Fibroblast of skin of back (primary cell): ENCODE data around the gene DIP2C.
"Not testable (repeated sequence)": the region's sequence is repeated elsewhere in the genome, so short reads cannot be mapped to it uniquely, and the experiment has no call there.

Experiments
- DNase-seq: peaks from one replicate; pipeline ENCODE4 v3.0.0-alpha.2; 2013

Gene DIP2C

DNA sequence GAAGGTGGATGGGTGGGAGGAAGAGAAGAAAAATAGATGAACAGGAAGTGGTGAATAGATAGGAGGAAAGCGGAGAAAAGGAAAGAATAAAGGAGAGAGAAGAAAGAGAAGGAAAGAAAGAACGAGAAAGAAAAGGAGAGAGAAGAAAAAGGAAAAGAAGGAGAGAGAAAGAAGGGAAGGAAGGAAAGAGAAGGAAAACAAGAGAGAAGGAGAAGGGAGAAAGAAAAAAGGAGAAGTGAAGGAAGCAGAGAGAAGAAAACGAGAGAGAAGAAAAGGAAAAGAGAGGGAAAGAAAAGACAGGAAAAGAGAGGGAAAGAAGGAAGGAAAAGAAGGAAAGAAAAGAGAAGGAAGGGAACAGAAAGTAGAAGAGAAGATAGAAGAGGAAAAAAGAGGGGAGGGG, 211.8 kb downstream of the DIP2C start:
- DNase-seq, result no peak

DNA sequence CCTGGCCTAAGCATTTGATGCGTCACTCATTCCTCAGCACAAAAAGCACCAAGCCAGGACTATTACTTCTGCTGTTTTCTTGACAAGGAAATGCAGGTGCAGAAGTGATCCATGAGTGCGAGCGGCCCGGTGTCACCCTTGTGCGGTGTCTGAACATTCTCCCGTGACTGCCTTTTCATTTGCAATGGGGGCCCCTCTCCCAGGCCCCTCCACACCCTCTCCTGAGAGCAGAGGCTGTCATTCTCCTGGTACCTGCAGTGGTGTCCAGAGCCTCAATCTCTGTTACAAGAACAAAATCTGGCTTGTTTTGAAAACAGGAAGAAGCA, 213.1 kb downstream of the DIP2C start:
- no peak for DNase-seq

- DNase-seq, result no peak
Measured at GRCh38 chr10:475709-476454, 213.6 kb downstream of the DIP2C start.

GRCh38 chr10:474946-475345, 214.5 kb downstream of the DIP2C start:
- DNase-seq, result no peak

- no peak for DNase-seq
Measured at GRCh38 chr10:474406-474805, 215.1 kb downstream of the DIP2C start.

DNA sequence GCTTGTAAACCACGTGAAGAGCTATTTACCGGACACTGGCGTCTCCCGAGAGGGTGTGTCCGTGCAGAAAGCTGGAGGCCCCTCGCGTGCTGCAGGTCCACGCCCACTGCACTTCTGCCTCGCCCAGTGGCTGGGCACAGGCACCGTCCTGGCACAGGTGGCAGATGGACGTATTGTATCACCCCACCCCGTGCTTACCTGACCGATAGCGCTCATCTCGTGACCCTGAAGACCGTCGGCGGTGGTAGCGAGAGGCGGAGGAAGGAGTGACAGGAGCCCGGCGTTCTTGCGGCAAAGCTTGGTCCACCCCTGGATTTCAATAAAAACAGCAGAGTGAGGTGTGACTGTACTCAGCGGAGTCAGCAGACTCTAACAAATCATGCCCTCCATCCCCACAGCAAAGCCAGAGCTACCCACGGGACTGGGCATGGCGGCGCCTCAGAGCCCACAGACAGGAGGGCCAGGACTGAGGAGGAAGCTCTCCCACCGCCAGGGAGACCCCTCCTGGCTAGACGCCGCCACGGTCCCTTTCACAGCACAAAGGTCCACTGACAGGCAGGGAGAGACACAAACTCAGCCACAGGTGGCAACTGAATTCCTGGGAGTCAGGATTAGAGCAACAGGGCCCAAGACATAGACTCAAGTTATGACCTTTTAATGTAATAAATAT, 217.1 kb downstream of the DIP2C start:
- no peak for DNase-seq

DNA sequence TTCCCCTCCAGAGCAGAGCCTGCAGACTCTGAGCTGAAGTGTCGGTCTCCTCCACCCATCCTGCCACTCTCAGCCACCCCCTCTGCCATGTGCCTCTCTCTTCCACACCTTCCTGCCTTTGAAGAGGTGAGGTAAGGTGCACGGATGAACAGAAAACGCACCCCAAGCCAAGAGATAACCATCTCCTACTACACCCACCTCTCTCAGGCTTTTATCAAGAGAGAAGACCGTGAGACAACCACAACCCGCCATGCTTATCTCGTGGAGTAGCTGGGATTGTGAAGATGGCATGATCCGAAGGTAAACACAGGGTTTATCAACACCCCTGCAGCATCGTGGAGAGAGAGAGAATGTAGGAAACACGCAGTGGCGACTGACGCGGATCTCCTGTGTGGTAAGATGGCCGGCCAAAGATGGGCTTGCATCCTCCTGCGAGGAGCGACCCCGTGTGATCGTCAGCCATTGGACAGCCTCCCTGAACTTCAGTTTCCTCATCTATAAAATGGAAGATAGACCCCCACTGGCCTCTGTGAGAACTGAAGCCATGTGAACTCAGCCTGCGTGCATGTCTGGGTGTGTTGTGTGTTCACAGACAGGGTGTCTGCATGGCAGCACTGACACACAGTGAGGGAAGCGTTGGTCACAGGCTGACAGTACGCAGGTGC, 219.0 kb downstream of the DIP2C start:
- no peak for DNase-seq

DNA sequence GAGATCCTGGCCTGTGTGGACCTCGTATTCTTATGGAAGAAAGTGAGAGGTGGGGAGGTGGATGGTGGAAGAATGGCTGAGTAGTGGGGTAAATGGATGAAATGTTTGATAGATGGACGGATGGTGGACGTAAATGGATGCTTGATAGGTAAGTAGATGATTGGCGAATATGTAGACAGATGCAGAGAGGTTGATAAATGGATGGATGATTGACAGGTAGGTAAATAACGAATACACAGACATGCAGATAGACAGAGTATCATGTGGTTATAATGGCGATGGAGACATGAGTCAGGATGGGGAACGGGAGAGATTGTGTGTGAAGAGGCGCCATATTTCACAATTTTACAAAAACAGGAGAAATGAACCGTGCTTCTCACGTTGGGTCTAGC, 219.5 kb downstream of the DIP2C start:
- no peak for DNase-seq

GRCh38 chr10:459743-460142, 229.7 kb downstream of the DIP2C start:
- no peak for DNase-seq

GRCh38 chr10:458421-458851, 231.0 kb downstream of the DIP2C start:
- no peak for DNase-seq

DNA sequence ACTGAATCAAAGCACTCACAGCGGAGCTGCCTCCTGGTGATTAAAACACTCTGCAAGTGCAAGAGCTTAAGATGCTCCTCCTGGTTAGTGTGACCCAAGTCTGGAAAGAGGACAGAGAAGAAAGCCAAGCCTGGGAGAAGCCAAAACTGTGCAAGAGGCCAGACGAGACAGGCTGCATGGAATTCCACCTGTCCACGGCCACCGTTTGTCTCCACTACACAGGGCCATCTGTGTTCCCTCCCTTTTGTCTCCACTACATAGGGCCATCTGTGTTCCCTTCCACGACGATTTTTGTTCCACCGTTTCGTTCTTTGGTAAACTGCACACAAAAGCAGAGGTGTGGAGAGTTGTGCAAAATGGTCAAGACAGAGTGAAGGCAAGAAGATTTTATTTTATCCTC, 233.0 kb downstream of the DIP2C start:
- no peak for DNase-seq

- DNase-seq, result peak; percentile 93
Measured at GRCh38 chr10:454860-455259, 234.6 kb downstream of the DIP2C start.

DNA sequence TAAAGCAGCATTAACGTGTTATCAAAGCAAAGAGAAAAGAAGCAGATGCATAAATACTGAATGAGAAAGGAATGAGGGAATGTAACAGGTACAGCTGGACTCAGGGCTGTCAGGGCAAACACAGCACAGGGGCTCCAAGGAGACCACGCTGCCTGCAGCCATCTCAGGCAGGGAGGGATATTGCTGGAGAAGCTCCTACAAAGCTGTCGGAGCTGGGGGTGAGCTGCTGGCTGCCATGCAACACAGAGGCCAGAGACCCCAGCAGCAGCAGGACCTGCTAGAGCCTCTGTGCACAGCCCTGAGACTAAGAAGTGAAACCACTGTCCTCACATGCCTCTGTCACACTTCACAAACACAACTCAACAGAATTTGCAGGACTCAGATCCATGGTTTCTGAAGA, 235.8 kb downstream of the DIP2C start:
- DNase-seq, result no peak

GRCh38 chr10:452512-453426, 236.7 kb downstream of the DIP2C start:
- DNase-seq, result no peak

DNA sequence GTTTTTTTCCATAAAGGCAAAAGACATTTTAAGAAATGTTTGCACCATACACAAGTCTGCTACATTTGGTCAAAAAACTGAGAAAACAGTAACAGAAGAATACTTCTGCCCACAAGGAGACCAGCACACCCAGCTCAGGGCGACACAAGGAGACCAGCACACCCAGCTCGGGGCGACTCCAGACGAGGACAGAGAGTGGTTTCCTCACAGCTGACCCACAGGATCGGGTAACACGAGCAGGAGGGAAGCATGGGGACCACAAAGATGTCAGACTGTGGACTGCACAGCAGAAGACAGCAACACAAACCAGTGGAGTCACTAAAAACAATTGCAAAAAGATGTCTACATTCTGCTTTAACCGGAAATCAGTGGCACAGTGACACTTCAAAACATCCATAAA, 237.6 kb downstream of the DIP2C start:
- DNase-seq, result no peak

DNA sequence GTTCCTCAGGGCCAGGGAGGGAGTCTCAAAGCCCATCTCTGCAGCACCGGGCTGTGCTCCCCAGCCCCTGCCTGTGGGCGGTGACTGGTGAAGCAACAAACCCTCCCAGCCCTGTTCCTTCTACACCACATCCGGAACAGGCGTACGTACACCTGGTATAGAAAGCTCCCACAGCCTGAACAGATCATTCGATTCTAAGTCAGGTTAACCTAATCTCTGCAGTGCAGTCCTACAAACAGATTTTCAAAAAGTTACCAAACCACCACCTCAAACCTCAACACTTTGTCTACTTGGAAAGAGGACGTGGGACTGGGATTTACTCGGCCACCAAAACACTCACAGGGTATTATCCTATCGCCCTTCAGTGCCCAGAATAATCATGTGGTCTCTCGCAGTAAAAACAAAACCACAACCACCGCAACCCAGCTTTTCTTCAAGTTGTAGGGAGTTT, 238.4 kb downstream of the DIP2C start:
- no peak for DNase-seq

GRCh38 chr10:450463-450862, 239.0 kb downstream of the DIP2C start:
- no peak for DNase-seq

DNA sequence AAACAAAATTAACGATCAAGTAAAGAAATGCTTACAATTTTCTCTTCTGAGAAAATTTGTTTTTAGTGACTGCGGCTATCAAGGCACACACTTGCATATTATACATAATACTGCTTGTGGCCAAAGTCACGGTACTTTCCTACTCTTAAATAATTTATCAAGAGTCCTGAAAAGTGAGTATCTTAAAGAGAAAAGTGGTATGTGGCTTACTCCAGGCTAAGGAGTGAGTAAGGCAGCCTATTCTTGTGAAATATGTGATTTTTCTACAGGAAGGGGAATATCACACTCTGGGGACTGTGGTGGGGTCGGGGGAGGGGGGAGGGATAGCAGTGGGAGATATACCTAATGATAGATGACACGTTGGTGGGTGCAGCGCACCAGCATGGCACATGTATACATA, 240.1 kb downstream of the DIP2C start:
- not testable (repeated sequence) for DNase-seq

- no peak for DNase-seq
Measured at GRCh38 chr10:443459-443858, 246.0 kb downstream of the DIP2C start.

DNA sequence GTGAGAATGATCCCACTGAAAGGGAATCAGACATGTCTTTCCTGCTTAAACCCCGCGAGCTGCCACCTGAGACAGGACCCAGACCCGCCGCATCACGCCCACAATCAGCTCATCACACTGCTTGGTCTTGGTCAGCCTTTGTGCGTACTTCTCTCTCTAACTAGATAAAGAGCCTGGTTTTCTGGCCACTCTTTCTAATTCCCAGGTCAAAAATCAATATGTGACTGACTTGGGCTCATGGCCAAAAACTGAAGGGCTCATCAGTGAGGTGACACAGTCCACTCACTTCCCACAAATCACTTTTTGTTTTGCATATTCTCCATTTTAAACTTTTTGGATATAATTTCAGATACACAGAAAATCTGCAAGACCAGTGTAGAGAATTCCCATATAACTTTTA, 247.3 kb downstream of the DIP2C start:
- no peak for DNase-seq

DNA sequence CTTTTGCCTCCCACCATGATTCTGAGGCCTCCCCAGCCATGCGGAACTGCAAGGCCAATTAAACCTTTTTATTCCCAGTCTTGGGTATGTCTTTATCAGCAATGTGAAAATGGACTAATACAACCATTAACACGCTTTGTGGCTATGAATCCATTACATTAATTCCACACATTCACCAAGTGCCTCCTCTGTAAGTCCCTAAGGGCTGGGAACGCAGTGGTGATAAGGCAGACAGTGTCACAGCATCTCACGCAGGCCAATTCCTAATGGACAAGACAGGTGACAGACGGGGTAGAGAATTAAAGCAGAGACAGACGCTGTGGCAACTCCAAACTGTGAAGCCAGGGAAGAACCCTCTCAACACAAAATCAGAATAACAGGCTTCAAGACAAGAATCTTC, 247.8 kb downstream of the DIP2C start:
- DNase-seq, result no peak

GRCh38 chr10:440127-440526, 249.3 kb downstream of the DIP2C start:
- DNase-seq, result no peak
